ENCODE data around the gene ACP7. TPM values are rescaled to one million over a fixed set of nuclear protein-coding genes. Genes with fewer than 3 reads are reported as not detected.
A peak's percentile ranks its signal among the peaks of the same experiment; 100 is the strongest.

The ACP7 gene
- polyA plus RNA-seq, 1 of the 3 experiments (the other 2 are of a cell fraction): 0.36 TPM

- CTCF ChIA-PET: interaction anchor here (0.7 to 1.3 kb wide), 2 partner anchors 12 to 46 kb away, joined by 3 read pairs; no protein-coding TSS in a partner anchor
- Histone ChIP-seq H3K4me2 (no peak overlapping the region), H3K9ac (no peak overlapping the region), H3K9me2 (no peaks in the 10 kb centered on the region), H3F3A (replicated peaks; ENCODE audit: insufficient read depth) (no peaks in the 10 kb centered on the region), H2AFZ (ENCODE audit: low read depth) (no peak overlapping the region), H3K79me2 (ENCODE audit: insufficient read depth) (peaks cover 89% of the 10 kb centered on the region), H3K4me3 (ENCODE audit: low read depth in 2 of 2, low read length in 1 of 2) (no peak overlapping the region), H3K27ac (ENCODE audit: low read depth in 2 of 2, low read length in 1 of 2) (no peak overlapping the region), H3K27me3 (ENCODE audit: insufficient read depth) (no peaks in the 10 kb centered on the region), H3K36me3 (replicated peaks in 1 of 2; ENCODE audit: control insufficient read depth in 1 of 2, insufficient read depth in 2 of 2, low read length in 1 of 2) (peaks cover 0 to 8% of the 10 kb centered on the region in 2 experiments), H3K9me3 (no peaks in the 10 kb centered on the region), H4K20me1 (ENCODE audit: insufficient read depth) (peaks cover 26% of the 10 kb centered on the region), H3K4me1 (ENCODE audit: control insufficient read depth in 1 of 2, insufficient read depth in 2 of 2, low read depth in 1 of 2, low read length in 1 of 2) (peaks cover 0 to 32% of the 10 kb centered on the region in 2 experiments; a peak in 1 of 4 replicates)
- 92% methylated on average over 10 of the region's 10 CpGs for WGBS (ENCODE audit: low lambda C conversion rate)
- TF ChIP-seq JUND (IDR thresholded peaks at IDR 0.05): no peak
- TF ChIP-seq FOXM1 (IDR thresholded peaks at IDR 0.05; ENCODE audit: low read depth): no peak
- no peak for DNase-seq
- POLR2A ChIA-PET: no interaction called here
Measured at GRCh38 chr19:39152066-39152465, 67.9 kb downstream of the ACP7 start.

DNA sequence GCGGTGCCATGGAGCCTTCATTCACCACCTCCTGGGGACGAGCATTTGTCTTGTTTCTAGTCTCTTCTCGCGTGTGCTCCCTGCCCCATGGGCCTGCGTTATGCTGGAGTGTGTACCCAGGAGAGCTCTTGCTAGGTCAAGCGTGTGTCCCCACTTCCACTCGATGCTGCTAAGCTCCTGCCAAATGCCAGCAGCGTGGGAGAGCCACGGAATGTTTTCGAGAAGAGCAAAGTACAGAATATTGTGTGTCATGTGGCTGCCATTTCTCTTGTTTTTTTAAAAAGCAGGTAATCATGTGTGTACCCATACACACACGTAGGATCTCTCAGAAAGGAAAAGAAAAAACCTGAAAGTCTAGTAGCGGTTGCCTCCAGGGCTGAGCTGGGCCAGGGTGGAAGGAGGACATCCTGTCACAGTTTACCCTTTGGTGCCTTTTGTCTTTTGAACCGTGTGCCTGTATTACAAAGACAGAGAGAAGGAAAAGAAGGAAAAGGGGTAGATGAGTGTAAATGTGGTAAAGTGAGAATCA, 70.0 kb downstream of the ACP7 start:
- H3K36me3 ChIP-seq (replicated peaks in 1 of 2; ENCODE audit: control insufficient read depth in 1 of 2, insufficient read depth in 2 of 2, low read length in 1 of 2): peaks cover 0 to 2% of the 10 kb centered on the region in 2 experiments
- H3K4me2 ChIP-seq: no peak overlapping the region
- H3F3A ChIP-seq (replicated peaks; ENCODE audit: insufficient read depth): no peaks in the 10 kb centered on the region
- no peaks in the 10 kb centered on the region for H3K27me3 ChIP-seq (ENCODE audit: insufficient read depth)
- peaks cover 0 to 46% of the 10 kb centered on the region in 2 experiments; a peak in 1 of 4 replicates for H3K4me1 ChIP-seq (ENCODE audit: control insufficient read depth in 1 of 2, insufficient read depth in 2 of 2, low read depth in 1 of 2, low read length in 1 of 2)
- POLR2A ChIA-PET: no interaction called here
- CTCF ChIA-PET: interaction anchor here (1.0 to 3.0 kb wide), 4 partner anchors 9 to 34 kb away, joined by 3 to 16 read pairs (median 5); no protein-coding TSS in a partner anchor
- H3K9ac ChIP-seq: no peak overlapping the region
- no peaks in the 10 kb centered on the region for H3K9me2 ChIP-seq
- TF ChIP-seq RFX5 (IDR thresholded peaks at IDR 0.05; ENCODE audit: low read length): no peak
- TF ChIP-seq, protein P1, sequence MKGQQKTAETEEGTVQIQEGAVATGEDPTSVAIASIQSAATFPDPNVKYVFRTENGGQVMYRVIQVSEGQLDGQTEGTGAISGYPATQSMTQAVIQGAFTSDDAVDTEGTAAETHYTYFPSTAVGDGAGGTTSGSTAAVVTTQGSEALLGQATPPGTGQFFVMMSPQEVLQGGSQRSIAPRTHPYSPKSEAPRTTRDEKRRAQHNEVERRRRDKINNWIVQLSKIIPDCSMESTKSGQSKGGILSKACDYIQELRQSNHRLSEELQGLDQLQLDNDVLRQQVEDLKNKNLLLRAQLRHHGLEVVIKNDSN (IDR thresholded peaks at IDR 0.05; ENCODE audit: borderline replicate concordance, low read depth): no peak
- no peak for TF ChIP-seq GABPA (IDR thresholded peaks at IDR 0.05; ENCODE audit: low read depth)
- no peak for TF ChIP-seq FOXM1 (IDR thresholded peaks at IDR 0.05; ENCODE audit: low read depth)
- TF ChIP-seq, protein P2, sequence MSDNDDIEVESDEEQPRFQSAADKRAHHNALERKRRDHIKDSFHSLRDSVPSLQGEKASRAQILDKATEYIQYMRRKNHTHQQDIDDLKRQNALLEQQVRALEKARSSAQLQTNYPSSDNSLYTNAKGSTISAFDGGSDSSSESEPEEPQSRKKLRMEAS (IDR thresholded peaks at IDR 0.05; ENCODE audit: low read depth): no peak
- no peak for TF ChIP-seq CHD2 (IDR thresholded peaks at IDR 0.05; ENCODE audit: low read length, partially characterized antibody)
- TF ChIP-seq MXI1 (IDR thresholded peaks at IDR 0.05; ENCODE audit: low read depth, low read length): no peak
- TF ChIP-seq, protein P3, sequence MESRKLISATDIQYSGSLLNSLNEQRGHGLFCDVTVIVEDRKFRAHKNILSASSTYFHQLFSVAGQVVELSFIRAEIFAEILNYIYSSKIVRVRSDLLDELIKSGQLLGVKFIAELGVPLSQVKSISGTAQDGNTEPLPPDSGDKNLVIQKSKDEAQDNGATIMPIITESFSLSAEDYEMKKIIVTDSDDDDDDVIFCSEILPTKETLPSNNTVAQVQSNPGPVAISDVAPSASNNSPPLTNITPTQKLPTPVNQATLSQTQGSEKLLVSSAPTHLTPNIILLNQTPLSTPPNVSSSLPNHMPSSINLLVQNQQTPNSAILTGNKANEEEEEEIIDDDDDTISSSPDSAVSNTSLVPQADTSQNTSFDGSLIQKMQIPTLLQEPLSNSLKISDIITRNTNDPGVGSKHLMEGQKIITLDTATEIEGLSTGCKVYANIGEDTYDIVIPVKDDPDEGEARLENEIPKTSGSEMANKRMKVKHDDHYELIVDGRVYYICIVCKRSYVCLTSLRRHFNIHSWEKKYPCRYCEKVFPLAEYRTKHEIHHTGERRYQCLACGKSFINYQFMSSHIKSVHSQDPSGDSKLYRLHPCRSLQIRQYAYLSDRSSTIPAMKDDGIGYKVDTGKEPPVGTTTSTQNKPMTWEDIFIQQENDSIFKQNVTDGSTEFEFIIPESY (IDR thresholded peaks at IDR 0.05; ENCODE audit: borderline replicate concordance, low read depth): no peak
- no peak for TF ChIP-seq EZH2phosphoT487 (IDR thresholded peaks at IDR 0.05; ENCODE audit: borderline replicate concordance, low read depth)
- TF ChIP-seq NRF1 (IDR thresholded peaks at IDR 0.05; ENCODE audit: low read depth, low read length): no peak
- TF ChIP-seq NFIC (IDR thresholded peaks at IDR 0.05; ENCODE audit: borderline replicate concordance): no peak
- TF ChIP-seq SIN3A (IDR thresholded peaks at IDR 0.05; ENCODE audit: borderline replicate concordance, low read depth, low read length): no peak
- TF ChIP-seq RCOR1 (IDR thresholded peaks at IDR 0.05; ENCODE audit: low read length): no peak
- H2AFZ ChIP-seq (ENCODE audit: low read depth): no peak overlapping the region
- no peak overlapping the region for H3K4me3 ChIP-seq (ENCODE audit: low read depth in 2 of 2, low read length in 1 of 2)
- H3K79me2 ChIP-seq (ENCODE audit: insufficient read depth): peaks cover 85% of the 10 kb centered on the region
- no peaks in the 10 kb centered on the region for H3K9me3 ChIP-seq
- WGBS (ENCODE audit: low lambda C conversion rate): 92% methylated on average over 13 of the region's 13 CpGs
- peaks cover 42% of the 10 kb centered on the region for H4K20me1 ChIP-seq (ENCODE audit: insufficient read depth)
- no peak for DNase-seq
- peak overlapping the region in 1 of 2 experiments; percentile 7; a peak in 1 of 4 replicates for H3K27ac ChIP-seq (ENCODE audit: low read depth in 2 of 2, low read length in 1 of 2)
